ENCODE measurements around the gene LMTK3.

LMTK3 gene

GRCh38 chr19:48474084-48474592 lies 37.5 kb downstream of the LMTK3 start:
- TF ChIP-seq ZNF565 (CRISPR knock-in tag; conservative IDR thresholded peaks at IDR 0.05; ENCODE audit: low read depth) (no peak), BACH2 (CRISPR knock-in tag; IDR thresholded peaks at IDR 0.05; ENCODE audit: borderline replicate concordance) (no peak), ESRRG (CRISPR knock-in tag; IDR thresholded peaks at IDR 0.05) (no peak), TSHZ2 (CRISPR knock-in tag; IDR thresholded peaks at IDR 0.05) (no peak), PATZ1 (CRISPR knock-in tag; IDR thresholded peaks at IDR 0.05; ENCODE audit: borderline replicate concordance) (no peak), ZNF8 (CRISPR knock-in tag; IDR thresholded peaks at IDR 0.05) (no peak), ZC3H10 (CRISPR knock-in tag; IDR thresholded peaks at IDR 0.05) (no peak), TOX (CRISPR knock-in tag; IDR thresholded peaks at IDR 0.05; ENCODE audit: borderline replicate concordance) (no peak), GLIS3 (CRISPR knock-in tag; IDR thresholded peaks at IDR 0.05) (no peak), OSR1 (CRISPR knock-in tag; IDR thresholded peaks at IDR 0.05) (no peak), ZFP3 (CRISPR knock-in tag; IDR thresholded peaks at IDR 0.05) (no peak), RARB (CRISPR knock-in tag; IDR thresholded peaks at IDR 0.05) (no peak), TCF4 (CRISPR knock-in tag; IDR thresholded peaks at IDR 0.05; ENCODE audit: borderline replicate concordance) (no peak), ISL1 (CRISPR knock-in tag; IDR thresholded peaks at IDR 0.05) (no peak), SNAI2 (CRISPR knock-in tag; IDR thresholded peaks at IDR 0.05) (no peak), ZFP30 (CRISPR knock-in tag; IDR thresholded peaks at IDR 0.05) (no peak)
- TF ChIP-seq, protein P1, sequence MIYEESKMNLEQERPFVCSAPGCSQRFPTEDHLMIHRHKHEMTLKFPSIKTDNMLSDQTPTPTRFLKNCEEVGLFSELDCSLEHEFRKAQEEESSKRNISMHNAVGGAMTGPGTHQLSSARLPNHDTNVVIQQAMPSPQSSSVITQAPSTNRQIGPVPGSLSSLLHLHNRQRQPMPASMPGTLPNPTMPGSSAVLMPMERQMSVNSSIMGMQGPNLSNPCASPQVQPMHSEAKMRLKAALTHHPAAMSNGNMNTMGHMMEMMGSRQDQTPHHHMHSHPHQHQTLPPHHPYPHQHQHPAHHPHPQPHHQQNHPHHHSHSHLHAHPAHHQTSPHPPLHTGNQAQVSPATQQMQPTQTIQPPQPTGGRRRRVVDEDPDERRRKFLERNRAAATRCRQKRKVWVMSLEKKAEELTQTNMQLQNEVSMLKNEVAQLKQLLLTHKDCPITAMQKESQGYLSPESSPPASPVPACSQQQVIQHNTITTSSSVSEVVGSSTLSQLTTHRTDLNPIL (CRISPR knock-in tag; IDR thresholded peaks at IDR 0.05; ENCODE audit: low read depth): no peak
- TF ChIP-seq, protein P2, sequence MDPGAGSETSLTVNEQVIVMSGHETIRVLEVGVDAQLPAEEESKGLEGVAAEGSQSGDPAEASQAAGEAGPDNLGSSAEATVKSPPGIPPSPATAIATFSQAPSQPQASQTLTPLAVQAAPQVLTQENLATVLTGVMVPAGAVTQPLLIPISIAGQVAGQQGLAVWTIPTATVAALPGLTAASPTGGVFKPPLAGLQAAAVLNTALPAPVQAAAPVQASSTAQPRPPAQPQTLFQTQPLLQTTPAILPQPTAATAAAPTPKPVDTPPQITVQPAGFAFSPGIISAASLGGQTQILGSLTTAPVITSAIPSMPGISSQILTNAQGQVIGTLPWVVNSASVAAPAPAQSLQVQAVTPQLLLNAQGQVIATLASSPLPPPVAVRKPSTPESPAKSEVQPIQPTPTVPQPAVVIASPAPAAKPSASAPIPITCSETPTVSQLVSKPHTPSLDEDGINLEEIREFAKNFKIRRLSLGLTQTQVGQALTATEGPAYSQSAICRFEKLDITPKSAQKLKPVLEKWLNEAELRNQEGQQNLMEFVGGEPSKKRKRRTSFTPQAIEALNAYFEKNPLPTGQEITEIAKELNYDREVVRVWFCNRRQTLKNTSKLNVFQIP (CRISPR knock-in tag; IDR thresholded peaks at IDR 0.05; ENCODE audit: borderline replicate concordance, low read depth): no peak

GRCh38 chr19:48473161-48473966 lies 38.3 kb downstream of the LMTK3 start:
- ATAC-seq: no peak
- TF ChIP-seq ZNF8 (CRISPR knock-in tag; IDR thresholded peaks at IDR 0.05) (no peak), TCF4 (CRISPR knock-in tag; IDR thresholded peaks at IDR 0.05; ENCODE audit: borderline replicate concordance) (no peak), ESRRG (CRISPR knock-in tag; IDR thresholded peaks at IDR 0.05) (no peak), TOX (CRISPR knock-in tag; IDR thresholded peaks at IDR 0.05; ENCODE audit: borderline replicate concordance) (no peak), ZC3H10 (CRISPR knock-in tag; IDR thresholded peaks at IDR 0.05) (no peak), SNAI2 (CRISPR knock-in tag; IDR thresholded peaks at IDR 0.05) (no peak), CSDC2 (CRISPR knock-in tag; IDR thresholded peaks at IDR 0.05) (no peak), PATZ1 (CRISPR knock-in tag; IDR thresholded peaks at IDR 0.05; ENCODE audit: borderline replicate concordance) (no peak), OSR1 (CRISPR knock-in tag; IDR thresholded peaks at IDR 0.05) (no peak), RARB (CRISPR knock-in tag; IDR thresholded peaks at IDR 0.05) (no peak), ZFP30 (CRISPR knock-in tag; IDR thresholded peaks at IDR 0.05) (no peak), PPARA (CRISPR knock-in tag; IDR thresholded peaks at IDR 0.05; ENCODE audit: borderline replicate concordance) (no peak), TSHZ2 (CRISPR knock-in tag; IDR thresholded peaks at IDR 0.05) (no peak), ZNF70 (CRISPR knock-in tag; IDR thresholded peaks at IDR 0.05) (no peak), GLIS3 (CRISPR knock-in tag; IDR thresholded peaks at IDR 0.05) (no peak), ZFP3 (CRISPR knock-in tag; IDR thresholded peaks at IDR 0.05) (no peak)
- TF ChIP-seq, protein P1 (CRISPR knock-in tag; IDR thresholded peaks at IDR 0.05; ENCODE audit: low read depth): no peak
- TF ChIP-seq, protein P2 (CRISPR knock-in tag; IDR thresholded peaks at IDR 0.05; ENCODE audit: borderline replicate concordance, low read depth): no peak

More at GRCh38 chr19:48474084-48474592, 37.5 kb downstream of the LMTK3 start:
- no peak for ATAC-seq

Measured in SK-N-SH treated with all-trans-retinoic acid at 6 μM for 48 hours (cell line).